KOPT-K1 (cell line): Measurements from ENCODE around the gene IPO11.
"Not testable (repeated sequence)": the region's sequence is repeated elsewhere in the genome, so short reads cannot be mapped to it uniquely, and the experiment has no call there.

ENCODE experiments used
- H3K27ac ChIP-seq: fragments of 200-600 bp; sonication (generic); 2 replicates; pipeline ENCODE4 v1.5.1; 2016; ENCODE audit warnings: antibody characterized with exemption, mild to moderate bottlenecking, low read depth, low read length; ENCODE audit not compliant: poor library complexity, severe bottlenecking
- H3K36me3 ChIP-seq: fragments of 200-600 bp; sonication (generic); 2 replicates; pipeline ENCODE4 v1.5.1; 2017; ENCODE audit warnings: antibody characterized with exemption, mild to moderate bottlenecking, low read length, moderate library complexity; ENCODE audit not compliant: insufficient read depth
- H3K9me3 ChIP-seq: fragments of 200-600 bp; sonication (generic); 2 replicates; pipeline ENCODE4 v1.5.1; 2017; ENCODE audit warnings: antibody characterized with exemption, low read length, mild to moderate bottlenecking; ENCODE audit not compliant: insufficient read depth, poor library complexity, severe bottlenecking

Gene IPO11

DNA sequence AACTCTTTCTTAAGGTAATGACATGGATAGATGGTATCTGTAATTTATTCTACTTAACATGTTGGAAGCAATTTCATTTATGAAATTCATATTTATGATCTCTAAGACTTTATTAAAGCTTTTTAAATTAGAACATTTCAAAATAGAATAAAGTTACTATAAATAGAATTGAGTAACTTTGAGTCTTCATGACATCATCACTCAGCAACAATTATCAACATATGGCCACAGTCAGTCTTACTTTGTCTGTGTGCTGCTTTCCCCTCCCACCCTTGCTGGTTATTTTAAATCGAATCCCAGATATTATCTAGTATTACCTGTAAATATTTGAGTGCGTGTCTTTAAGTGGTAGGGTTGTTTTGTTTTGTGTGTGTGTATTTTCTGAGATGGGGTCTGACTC lies 65.2 kb downstream of the IPO11 start:
- Histone ChIP-seq H3K36me3 (peaks cover 29% of the 10 kb centered on the region), H3K27ac (no peak overlapping the region)

DNA sequence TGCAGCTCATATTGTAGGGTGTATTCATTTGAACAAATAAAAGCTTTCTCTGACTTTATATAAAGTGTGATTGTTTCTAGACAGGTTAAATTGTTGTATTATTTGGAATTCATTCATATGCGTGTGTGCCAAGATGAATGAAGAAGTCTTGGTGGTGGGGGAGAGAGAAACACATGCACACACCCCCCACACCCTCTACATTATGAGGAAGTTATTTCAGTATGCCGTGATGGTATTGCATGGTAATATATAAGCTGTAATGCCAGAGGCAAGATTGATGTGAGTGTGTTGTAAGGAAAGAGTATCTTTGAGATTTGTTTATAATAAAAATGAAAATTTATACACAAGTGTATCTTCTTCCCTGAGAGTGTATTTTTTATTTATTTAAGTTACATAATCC lies 71.0 kb downstream of the IPO11 start:
- Histone ChIP-seq H3K27ac (no peak overlapping the region), H3K36me3 (peaks cover 43% of the 10 kb centered on the region), H3K9me3 (no peaks in the 10 kb centered on the region)

More for the DNA sequence above, 65.2 kb downstream of the IPO11 start:
- H3K9me3 ChIP-seq, result no peaks in the 10 kb centered on the region

DNA sequence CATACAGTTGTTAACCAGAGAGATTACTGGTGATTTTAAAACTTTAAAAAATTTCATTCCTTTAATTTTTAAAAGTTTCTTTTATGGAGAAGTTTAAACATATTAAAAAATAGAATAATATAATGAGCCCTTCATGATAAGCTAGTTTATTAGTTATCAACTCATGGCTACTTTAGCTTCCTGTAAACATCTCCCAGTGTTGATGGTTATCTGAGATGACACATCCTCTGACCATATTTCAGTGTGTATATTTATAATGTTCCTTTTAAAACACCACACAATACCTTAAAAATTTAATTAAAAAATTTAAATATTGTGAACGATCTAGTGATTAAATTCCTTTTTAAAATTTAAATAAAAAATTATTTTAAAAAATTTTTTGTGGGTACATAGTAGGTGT lies 74.1 kb downstream of the IPO11 start:
- Histone ChIP-seq H3K36me3 (peaks cover 59% of the 10 kb centered on the region), H3K27ac (no peak overlapping the region), H3K9me3 (no peaks in the 10 kb centered on the region)

DNA sequence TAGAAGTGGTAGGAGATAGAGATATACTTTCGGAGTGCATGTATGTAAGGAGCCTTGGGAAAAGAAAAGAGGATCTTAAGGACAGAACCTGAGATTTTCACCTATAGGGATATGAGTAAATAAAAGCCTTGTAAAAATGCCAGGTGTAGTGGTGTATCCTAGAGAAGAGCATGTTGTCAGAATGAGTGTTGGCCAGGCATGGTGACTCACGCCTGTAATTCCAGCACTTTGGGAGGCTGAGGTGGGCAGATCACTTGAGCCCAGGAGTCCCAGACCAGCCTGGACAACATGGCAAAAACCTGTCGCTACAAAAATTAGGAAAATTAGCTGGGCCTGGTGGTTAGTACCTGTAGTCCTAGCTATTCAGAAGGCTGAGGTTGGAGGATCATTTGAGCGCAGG lies 76.0 kb downstream of the IPO11 start:
- Histone ChIP-seq H3K9me3 (no peaks in the 10 kb centered on the region), H3K27ac (no peak overlapping the region), H3K36me3 (peaks cover 62% of the 10 kb centered on the region)

DNA sequence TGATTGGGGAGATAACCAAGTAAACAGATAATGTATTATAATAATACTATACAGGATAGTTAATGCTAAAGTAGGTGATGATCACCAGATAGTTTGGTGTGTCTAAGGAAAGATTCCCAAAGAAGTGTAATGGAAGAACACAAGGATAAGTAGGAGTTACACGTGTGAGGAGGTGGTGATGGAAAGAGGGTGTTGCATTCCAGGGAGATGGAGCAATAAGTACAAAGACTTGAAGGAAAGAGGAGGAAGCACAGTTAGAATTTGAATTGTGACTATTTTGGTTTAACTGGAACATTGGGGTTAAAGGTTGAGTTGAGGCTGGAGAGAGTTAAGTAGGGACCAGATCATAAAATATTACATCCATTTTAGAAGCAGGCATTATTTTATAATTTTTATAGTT lies 76.9 kb downstream of the IPO11 start:
- Histone ChIP-seq H3K9me3 (no peaks in the 10 kb centered on the region), H3K27ac (no peak overlapping the region), H3K36me3 (peaks cover 59% of the 10 kb centered on the region)

DNA sequence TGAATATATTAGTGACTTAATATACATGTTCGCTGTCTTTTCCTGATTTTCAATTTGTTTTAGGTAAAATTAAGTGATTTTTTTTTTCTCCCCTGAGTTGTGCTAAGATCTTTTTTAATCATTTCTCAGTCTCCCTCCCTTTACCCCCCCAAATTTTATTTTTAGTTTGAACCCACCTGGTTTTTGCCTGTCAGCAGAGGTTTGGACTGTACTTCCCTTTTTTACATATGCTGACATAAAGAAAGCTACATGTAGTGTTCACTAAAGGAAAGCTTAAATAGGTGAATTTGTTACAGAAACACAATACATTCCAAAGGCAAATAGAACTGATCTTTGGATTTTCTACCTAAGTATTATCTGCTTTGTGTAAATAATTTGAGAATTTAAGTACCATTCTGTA lies 82.2 kb downstream of the IPO11 start:
- Histone ChIP-seq H3K27ac (no peak overlapping the region), H3K9me3 (no peaks in the 10 kb centered on the region), H3K36me3 (peaks cover 74% of the 10 kb centered on the region)

DNA sequence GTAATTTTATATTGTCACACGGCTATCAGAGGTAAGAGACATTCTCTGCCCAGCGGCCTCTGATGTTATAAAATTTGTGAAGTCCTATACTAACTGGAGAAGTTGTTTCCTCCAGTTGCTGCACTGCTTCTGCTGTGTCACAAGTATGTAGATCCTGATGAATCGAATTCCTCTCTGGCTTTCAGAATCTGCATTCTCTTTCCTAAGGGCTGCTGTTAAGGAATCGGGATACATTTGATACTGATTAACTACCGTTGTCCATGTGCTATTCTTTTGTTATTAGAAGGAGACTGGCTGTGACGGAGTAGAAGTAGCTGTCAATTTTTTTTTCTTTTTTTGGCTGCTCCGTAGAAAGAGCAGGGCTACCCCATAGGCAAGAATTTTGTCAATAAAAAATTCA lies 84.3 kb downstream of the IPO11 start:
- H3K9me3 ChIP-seq, result no peaks in the 10 kb centered on the region
- no peak overlapping the region for H3K27ac ChIP-seq
- H3K36me3 ChIP-seq, result peaks cover 76% of the 10 kb centered on the region

DNA sequence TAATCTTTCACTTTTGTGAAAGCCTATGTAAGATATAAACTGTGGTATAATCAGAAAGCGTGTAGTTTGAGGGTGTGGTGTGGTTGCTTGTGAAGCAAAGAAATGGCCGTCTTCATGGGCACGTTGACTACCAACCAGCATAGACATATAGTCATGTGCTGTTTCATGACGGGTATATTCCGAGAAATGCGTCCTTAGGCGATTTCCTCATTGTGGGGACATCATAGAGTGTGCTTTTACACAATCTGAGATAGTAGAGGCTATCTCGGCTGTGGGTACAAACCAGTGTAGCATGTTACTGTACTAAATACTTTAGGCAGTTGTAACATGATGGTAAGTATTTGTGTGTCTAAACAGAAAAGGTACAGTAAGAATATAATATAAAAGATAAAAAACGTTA lies 86.4 kb downstream of the IPO11 start:
- Histone ChIP-seq H3K27ac (no peak overlapping the region), H3K36me3 (peaks cover 78% of the 10 kb centered on the region), H3K9me3 (no peaks in the 10 kb centered on the region)

DNA sequence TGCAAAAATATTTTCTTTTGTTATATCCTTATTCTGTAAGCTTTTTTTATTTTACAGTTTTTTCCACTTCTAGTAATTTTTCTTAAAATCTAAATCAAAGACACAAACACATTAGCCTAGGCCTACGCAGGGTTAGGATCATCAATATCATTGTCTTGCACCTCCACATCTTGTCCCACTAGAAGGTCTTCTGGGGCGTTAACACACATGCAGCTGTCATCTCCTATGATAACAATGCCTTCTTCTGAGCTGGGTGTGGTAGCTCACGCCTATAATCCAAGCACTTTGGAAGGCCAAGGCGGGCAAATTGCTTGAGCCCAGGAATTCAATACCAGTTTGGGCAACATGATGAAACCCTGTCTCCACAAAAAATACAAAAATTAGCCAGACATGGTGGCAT lies 87.2 kb downstream of the IPO11 start:
- H3K9me3 ChIP-seq, result no peaks in the 10 kb centered on the region
- no peak overlapping the region for H3K27ac ChIP-seq
- H3K36me3 ChIP-seq, result peaks cover 77% of the 10 kb centered on the region

DNA sequence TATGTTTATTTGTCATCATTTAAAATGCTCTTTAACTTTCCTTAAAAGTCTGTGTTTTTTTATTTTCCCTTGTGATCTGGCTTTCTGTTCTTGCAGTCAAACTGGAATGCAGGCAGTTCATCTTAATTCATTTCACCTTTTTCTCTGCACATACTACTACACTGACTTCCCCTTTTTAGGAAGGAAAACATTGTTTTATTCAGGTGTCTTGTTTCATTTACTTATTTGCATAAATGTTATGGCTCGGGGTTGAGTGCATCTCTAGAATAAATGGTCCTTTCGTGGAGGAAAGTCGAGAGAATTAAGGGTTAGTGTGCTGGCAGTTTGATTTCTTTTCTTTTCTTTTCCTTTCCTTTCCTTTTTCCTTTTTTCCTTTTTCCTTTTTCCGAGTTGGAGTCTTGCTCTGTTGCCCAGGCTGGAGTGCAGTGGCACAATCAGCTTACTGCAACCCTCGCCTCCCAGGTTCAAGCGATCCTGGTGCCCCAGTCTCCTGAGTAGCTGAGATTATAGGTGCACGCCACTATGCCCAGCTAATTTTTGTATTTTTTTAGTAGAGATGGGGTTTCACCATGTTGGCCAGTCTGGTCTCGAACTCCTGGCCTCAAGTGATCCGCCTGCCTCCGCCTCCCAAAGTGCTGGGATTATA lies 90.0 kb downstream of the IPO11 start:
- Histone ChIP-seq H3K9me3 (no peaks in the 10 kb centered on the region), H3K36me3 (peaks cover 67% of the 10 kb centered on the region), H3K27ac (no peak overlapping the region)

DNA sequence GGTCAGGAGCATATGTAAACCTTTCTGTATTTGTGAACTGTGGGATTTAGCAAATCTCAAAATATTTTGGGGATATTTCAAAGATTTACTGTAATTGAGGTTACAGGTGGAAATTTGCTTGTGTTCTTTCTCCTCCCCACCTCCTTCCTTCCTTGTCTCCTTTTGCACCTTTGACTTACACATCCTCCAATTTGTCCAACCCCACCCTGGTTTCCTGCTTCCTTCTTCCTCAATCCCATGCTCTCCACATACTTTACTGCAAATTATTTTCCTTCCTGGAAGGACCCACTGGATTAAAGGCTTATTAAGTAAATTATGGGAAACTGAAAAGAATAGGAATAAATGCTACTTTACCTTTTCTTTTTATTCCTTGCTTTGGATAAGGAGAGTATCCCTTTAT lies 91.6 kb downstream of the IPO11 start:
- H3K27ac ChIP-seq, result no peak overlapping the region
- no peaks in the 10 kb centered on the region for H3K9me3 ChIP-seq
- H3K36me3 ChIP-seq, result peaks cover 66% of the 10 kb centered on the region

DNA sequence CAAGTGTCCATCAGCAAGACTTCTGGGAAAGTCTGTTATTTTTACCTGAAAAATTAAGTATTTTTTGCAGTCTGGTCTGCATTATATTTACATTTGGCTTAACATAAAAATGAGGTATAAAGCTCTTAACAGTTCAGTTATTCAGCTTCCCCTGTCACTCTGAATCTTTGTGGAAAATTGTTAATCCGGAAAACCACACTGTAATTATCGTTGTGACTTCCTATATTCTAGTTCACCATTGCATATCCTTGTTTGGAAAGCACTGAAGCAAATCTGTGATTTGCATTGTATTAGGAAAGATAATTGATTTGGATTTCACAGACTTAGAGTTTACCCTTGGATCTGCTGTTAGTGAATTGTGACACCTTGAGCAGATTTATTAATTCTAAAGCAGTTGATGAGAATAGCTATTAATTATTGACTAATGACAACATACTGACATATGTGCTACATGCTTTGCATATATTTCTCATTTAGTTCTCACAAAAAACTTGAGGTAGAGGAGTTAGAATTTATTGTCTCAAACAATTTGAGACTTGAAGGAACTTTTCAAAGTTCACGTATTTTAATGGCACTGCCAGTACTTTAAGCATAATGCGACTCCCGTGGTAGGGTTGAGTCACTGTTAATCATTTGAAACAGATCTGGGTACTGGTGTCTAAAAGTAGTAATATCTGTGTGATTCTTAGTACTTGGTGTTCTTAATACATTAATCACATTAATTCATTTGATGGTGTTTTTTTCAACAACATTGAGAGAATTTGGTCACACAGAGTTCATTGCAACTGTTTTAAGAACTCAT lies 94.3 kb downstream of the IPO11 start:
- H3K36me3 ChIP-seq, result peaks cover 61% of the 10 kb centered on the region
- H3K27ac ChIP-seq, result no peak overlapping the region
- H3K9me3 ChIP-seq, result no peaks in the 10 kb centered on the region

DNA sequence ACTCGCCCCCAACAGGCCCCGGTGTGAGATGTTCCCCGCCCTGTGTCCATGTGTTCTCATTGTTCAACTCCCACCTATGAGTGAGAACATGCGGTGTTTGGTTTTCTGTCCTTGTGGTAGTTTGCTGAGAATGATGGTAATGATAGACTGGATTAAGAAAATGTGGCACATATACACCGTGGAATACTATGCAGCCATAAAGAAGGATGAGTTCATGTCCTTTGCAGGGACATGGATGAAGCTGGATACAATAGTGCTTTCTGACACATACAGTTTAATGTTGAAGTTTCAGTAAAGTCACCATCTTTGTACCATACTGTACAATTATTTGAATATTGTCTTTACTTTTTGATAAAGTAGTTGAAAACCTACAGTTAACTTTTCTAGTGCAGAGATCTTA lies 96.2 kb downstream of the IPO11 start:
- not testable (repeated sequence) for H3K27ac ChIP-seq, H3K9me3 ChIP-seq
- H3K36me3 ChIP-seq, result peaks cover 50% of the 10 kb centered on the region

DNA sequence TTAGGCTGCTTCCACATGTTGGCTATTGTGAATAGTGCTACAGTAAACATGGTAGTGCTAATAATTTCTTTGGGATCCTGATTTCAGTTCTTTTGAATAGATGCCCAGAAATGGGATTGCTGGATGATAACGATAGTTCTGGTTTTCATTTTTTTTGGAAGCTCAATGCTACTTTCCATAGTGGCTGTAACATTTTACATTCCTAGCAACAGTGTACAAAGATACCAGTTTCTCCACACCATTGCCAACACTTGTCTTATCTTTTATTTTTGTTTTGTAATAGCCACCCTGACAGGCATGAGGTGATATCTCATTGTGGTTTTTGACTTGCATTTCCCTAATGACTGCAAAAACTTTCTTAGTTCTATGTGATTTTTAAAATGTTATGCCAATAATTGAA lies 97.2 kb downstream of the IPO11 start:
- Histone ChIP-seq H3K9me3 (no peaks in the 10 kb centered on the region), H3K27ac (no peak overlapping the region), H3K36me3 (peaks cover 46% of the 10 kb centered on the region)

DNA sequence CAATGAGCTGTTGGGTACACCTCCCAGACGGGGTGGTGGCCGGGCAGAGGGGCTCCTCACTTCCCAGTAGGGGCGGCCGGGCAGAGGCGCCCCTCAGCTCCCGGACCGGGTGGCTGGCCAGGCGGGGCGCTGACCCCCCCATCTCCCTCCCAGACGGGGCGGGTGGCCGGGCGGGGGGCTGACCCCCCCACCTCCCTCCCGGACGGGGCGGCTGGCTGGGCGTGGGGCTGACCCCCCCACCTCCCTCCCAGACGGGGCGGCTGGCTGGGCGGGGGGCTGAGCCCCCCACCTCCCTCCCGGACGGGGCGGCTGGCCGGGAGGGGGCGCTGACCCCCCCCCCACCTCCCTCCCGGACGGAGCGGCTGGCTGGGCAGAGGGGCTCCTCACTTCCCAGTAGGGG lies 100.5 kb downstream of the IPO11 start:
- not testable (repeated sequence) for H3K9me3 ChIP-seq
- H3K36me3 ChIP-seq, result peaks cover 52% of the 10 kb centered on the region

More for the DNA sequence above, 100.5 kb downstream of the IPO11 start:
- not testable (repeated sequence) for H3K27ac ChIP-seq
